ENCODE results near the gene CHN2. TPM values are rescaled to one million over a fixed set of nuclear protein-coding genes. Genes with fewer than 3 reads are reported as not detected.

The CHN2 gene
- total and polyA plus RNA-seq, 8 donors: 2.8 to 8.9 (median 4.3) TPM

DNA sequence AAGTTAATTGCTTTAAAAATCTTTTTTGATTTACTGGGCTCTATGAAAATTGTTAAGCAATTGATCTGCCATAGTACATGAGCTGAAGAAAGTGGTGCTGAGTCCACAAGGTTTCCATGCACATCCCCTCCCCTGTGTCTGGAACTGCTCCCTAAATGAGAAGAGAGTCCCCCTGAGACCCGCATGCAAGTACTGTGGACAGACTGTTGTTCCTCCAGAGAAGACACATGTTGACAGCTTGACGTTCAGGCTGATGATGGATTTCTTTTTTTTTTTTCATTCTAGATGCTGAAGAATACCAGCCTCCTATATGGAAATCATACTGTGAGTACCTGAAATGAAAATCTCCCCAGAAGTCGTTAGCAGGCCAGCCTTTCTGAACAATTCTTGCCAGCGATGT lies 159.8 kb downstream of the CHN2 start:
- Histone ChIP-seq H3K27me3 (no peaks in the 10 kb centered on the region), H3K27ac (no peak overlapping the region), H3K4me1 (no peaks in the 10 kb centered on the region), H3K4me3 (no peak overlapping the region), H3K36me3 (no peaks in the 10 kb centered on the region), H3K9me3 (no peaks in the 10 kb centered on the region)
- TF ChIP-seq, protein P1, sequence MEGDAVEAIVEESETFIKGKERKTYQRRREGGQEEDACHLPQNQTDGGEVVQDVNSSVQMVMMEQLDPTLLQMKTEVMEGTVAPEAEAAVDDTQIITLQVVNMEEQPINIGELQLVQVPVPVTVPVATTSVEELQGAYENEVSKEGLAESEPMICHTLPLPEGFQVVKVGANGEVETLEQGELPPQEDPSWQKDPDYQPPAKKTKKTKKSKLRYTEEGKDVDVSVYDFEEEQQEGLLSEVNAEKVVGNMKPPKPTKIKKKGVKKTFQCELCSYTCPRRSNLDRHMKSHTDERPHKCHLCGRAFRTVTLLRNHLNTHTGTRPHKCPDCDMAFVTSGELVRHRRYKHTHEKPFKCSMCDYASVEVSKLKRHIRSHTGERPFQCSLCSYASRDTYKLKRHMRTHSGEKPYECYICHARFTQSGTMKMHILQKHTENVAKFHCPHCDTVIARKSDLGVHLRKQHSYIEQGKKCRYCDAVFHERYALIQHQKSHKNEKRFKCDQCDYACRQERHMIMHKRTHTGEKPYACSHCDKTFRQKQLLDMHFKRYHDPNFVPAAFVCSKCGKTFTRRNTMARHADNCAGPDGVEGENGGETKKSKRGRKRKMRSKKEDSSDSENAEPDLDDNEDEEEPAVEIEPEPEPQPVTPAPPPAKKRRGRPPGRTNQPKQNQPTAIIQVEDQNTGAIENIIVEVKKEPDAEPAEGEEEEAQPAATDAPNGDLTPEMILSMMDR (IDR thresholded peaks at IDR 0.05): no peak
- intact Hi-C loops (cut with DNase I): no loop called here
- no peak for DNase-seq
- no peak for ATAC-seq

DNA sequence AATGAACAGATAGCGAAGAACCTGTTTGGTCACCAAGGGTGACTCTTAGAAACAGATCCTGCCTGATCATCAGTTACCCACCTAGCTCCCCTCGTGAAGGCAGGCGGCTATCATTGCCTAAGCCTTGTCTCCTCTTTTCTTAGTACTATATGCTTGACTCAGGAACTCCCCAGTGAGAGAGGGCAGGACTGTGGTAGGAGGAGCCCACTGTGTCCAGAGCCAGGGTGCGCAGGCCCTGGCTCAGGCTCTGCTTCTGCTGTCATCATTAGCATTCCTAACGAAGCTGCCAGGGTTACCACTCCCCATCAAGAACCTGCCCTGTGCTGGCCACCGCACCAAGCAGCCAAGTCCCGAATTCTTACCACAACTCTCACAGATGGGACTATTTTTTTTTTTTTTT lies 160.8 kb downstream of the CHN2 start:
- H3K27ac ChIP-seq: no peak overlapping the region
- ATAC-seq (no peak), DNase-seq (no peak)
- no peak overlapping the region for H3K4me3 ChIP-seq
- H3K4me1 ChIP-seq: no peaks in the 10 kb centered on the region
- intact Hi-C loops (cut with DNase I): no loop called here
- H3K9me3 ChIP-seq: no peaks in the 10 kb centered on the region
- no peaks in the 10 kb centered on the region for H3K36me3 ChIP-seq
- TF ChIP-seq, protein P1 (IDR thresholded peaks at IDR 0.05): no peak
- H3K27me3 ChIP-seq: no peaks in the 10 kb centered on the region

GRCh38 chr7:29356631-29357030 lies 162.1 kb downstream of the CHN2 start:
- Histone ChIP-seq H3K4me1 (no peaks in the 10 kb centered on the region), H3K27me3 (no peaks in the 10 kb centered on the region), H3K27ac (no peak overlapping the region), H3K4me3 (no peak overlapping the region), H3K9me3 (no peaks in the 10 kb centered on the region), H3K36me3 (no peaks in the 10 kb centered on the region)
- ATAC-seq (no peak), DNase-seq (no peak)
- intact Hi-C loops (cut with DNase I): no loop called here
- TF ChIP-seq, protein P1 (IDR thresholded peaks at IDR 0.05): no peak

GRCh38 chr7:29359482-29360093 lies 165.0 kb downstream of the CHN2 start:
- intact Hi-C loops (cut with DNase I): no loop called here
- no peak for ATAC-seq
- no peak overlapping the region for H3K27ac ChIP-seq

More at GRCh38 chr7:29359482-29360093, 165.0 kb downstream of the CHN2 start:
- Histone ChIP-seq H3K4me1 (no peaks in the 10 kb centered on the region), H3K4me3 (no peak overlapping the region), H3K9me3 (no peaks in the 10 kb centered on the region), H3K27me3 (no peaks in the 10 kb centered on the region), H3K36me3 (no peaks in the 10 kb centered on the region)
- DNase-seq: no peak
- TF ChIP-seq, protein P1 (IDR thresholded peaks at IDR 0.05): no peak
